Gastroesophageal sphincter (tissue), 4 donors: ENCODE results near the gene CAPG. TPM values are rescaled to one million over a fixed set of nuclear protein-coding genes. Genes with fewer than 3 reads are reported as not detected.

ENCODE experiments used
- ATAC-seq: fragments of 150-250 bp; one replicate; pipeline ENCODE4 v1.9.1; 2016; ENCODE audit warnings: mild to moderate bottlenecking, moderate library complexity
- H3K27ac ChIP-seq, 4 donors: fragments of 200-600 bp; sonication (generic) in 3 of 4; 1 replicate in 3 of 4; 2 replicates in 1 of 4; pipeline ENCODE4 v1.5.1; 2016 to 2019
- H3K27me3 ChIP-seq: fragments of 200-600 bp; sonication (generic); one replicate; pipeline ENCODE4 v1.5.1; 2019
- H3K36me3 ChIP-seq, 2 donors: fragments of 200-600 bp; sonication (generic); one replicate each; pipeline ENCODE4 v1.5.1; 2019; ENCODE audit warnings: control low read depth in 1 of 2
- H3K4me1 ChIP-seq, 3 donors: fragments of 200-600 bp; sonication (generic); 1 replicate in 2 of 3; 2 replicates in 1 of 3; pipeline ENCODE4 v1.5.1; 2016 to 2019; ENCODE audit warnings: control low read depth in 2 of 3
- H3K4me3 ChIP-seq, 2 donors: fragments of 200-600 bp; sonication (generic); one replicate each; pipeline ENCODE4 v1.5.1; 2019; ENCODE audit warnings: mild to moderate bottlenecking in 1 of 2, moderate library complexity in 1 of 2
- H3K9me3 ChIP-seq, 3 donors: fragments of 200-600 bp; sonication (generic); one replicate each; pipeline ENCODE4 v1.5.1; 2017 to 2019; ENCODE audit warnings: control low read depth in 2 of 3
- EP300 ChIP-seq: sonication (generic); formaldehyde crosslinking; IDR thresholded peaks from one replicate; pipeline ENCODE4 v1.6.1; 2017; ENCODE audit warnings: antibody characterized with exemption, mild to moderate bottlenecking
- POLR2A ChIP-seq, 2 donors: fragments of 450-650 bp; IDR thresholded peaks; one replicate each; pipeline ENCODE4 v1.6.1; 2017; ENCODE audit warnings: antibody characterized with exemption in 2 of 2, mild to moderate bottlenecking in 2 of 2, moderate library complexity in 1 of 2
- POLR2AphosphoS5 ChIP-seq: sonication (generic); formaldehyde crosslinking; IDR thresholded peaks from one replicate; pipeline ENCODE4 v1.6.1; 2017; ENCODE audit warnings: antibody characterized with exemption
- WGBS, 2 donors: methylation state at CpG; one replicate each; pipeline ENCODE4 v1.1.5; 2018; ENCODE audit warnings: low coverage in 1 of 2; 5-methylcytosine and 5-hydroxymethylcytosine counted together
- small RNA-seq, 4 donors: library from RNA; depleted of rRNA; stranded (forward); fragments of <200 nt; gene quantifications; one replicate each; pipeline ENCODE3, GENCODE V24; 2016
- total RNA-seq, 4 donors: library from RNA; depleted of rRNA; stranded (reverse); fragments of >200 nt; gene quantifications; one replicate each; pipeline ENCODE4 v1.1.0, GENCODE V29; 2016
- TF ChIP-seq, protein P1 (sequence below), 4 experiments: fragments of 200-600 bp in 2 of 4; fragments of 450-650 bp in 2 of 4; sonication (generic) in 1 of 4; IDR thresholded peaks; one replicate each; pipeline ENCODE4 v1.5.1; 2017 to 2019; ENCODE audit warnings: antibody characterized with exemption in 4 of 4, mild to moderate bottlenecking in 2 of 4, moderate library complexity in 2 of 4

The CAPG gene
- total RNA-seq, 4 donors from 2014 or later = 42.2 to 69.2 (median 60.2) TPM

GRCh38 chr2:85355073-85355410, 55.1 kb downstream of the CAPG start:
- H3K27me3 ChIP-seq = no peaks in the 10 kb centered on the region
- H3K4me1 ChIP-seq = peaks cover 0 to 73% (median 9%) of the 10 kb centered on the region in 3 donors
- no peaks in the 10 kb centered on the region for H3K9me3 ChIP-seq
- H3K36me3 ChIP-seq = peaks cover 0 to 61% of the 10 kb centered on the region in 2 donors
- TF ChIP-seq POLR2A (IDR thresholded peaks at IDR 0.05) (no peak), POLR2AphosphoS5 (no peak), EP300 (no peak)
- TF ChIP-seq, protein P1, sequence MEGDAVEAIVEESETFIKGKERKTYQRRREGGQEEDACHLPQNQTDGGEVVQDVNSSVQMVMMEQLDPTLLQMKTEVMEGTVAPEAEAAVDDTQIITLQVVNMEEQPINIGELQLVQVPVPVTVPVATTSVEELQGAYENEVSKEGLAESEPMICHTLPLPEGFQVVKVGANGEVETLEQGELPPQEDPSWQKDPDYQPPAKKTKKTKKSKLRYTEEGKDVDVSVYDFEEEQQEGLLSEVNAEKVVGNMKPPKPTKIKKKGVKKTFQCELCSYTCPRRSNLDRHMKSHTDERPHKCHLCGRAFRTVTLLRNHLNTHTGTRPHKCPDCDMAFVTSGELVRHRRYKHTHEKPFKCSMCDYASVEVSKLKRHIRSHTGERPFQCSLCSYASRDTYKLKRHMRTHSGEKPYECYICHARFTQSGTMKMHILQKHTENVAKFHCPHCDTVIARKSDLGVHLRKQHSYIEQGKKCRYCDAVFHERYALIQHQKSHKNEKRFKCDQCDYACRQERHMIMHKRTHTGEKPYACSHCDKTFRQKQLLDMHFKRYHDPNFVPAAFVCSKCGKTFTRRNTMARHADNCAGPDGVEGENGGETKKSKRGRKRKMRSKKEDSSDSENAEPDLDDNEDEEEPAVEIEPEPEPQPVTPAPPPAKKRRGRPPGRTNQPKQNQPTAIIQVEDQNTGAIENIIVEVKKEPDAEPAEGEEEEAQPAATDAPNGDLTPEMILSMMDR (IDR thresholded peaks at IDR 0.05) = no peak
- no CpG with 5 or more reads among the region's 10 CpGs for WGBS, 2 donors
- H3K27ac ChIP-seq = peak overlapping the region; percentile 63 to 89 (median 84)
- peak overlapping the region; percentile 73 to 88 for H3K4me3 ChIP-seq
- ATAC-seq = no peak

- no peaks in the 10 kb centered on the region for H3K9me3 ChIP-seq
- 0% methylated on average over 4 to 17 of the region's 42 CpGs for WGBS, 2 donors
- H3K4me1 ChIP-seq = peaks cover 0 to 72% (median 9%) of the 10 kb centered on the region in 3 donors
- H3K27me3 ChIP-seq = no peaks in the 10 kb centered on the region
- peak; percentile 99 for ATAC-seq
- H3K4me3 ChIP-seq = peak within 1 kb of the TSS; percentile 73 to 88
- peak within 1 kb of the TSS; percentile 63 to 89 (median 84) for H3K27ac ChIP-seq
- TF ChIP-seq, protein P1 (IDR thresholded peaks at IDR 0.05) = no peak
- peak; percentile 92 for TF ChIP-seq POLR2AphosphoS5
- TF ChIP-seq EP300 = no peak
- TF ChIP-seq POLR2A (IDR thresholded peaks at IDR 0.05) = peak; percentile 85 to 89
- peaks cover 0 to 61% of the 10 kb centered on the region in 2 donors for H3K36me3 ChIP-seq
Measured at GRCh38 chr2:85354286-85355072, 55.7 kb downstream of the CAPG start, which contains the start of the genes ELMOD3 and RETSAT. Gene ELMOD3 (plus strand): TSS chr2:85354769. CDS start chr2:85357199, 2,430 bp downstream. Gene RETSAT (minus strand): TSS chr2:85354528. CDS start chr2:85354507, 21 bp downstream.

GRCh38 chr2:85353876-85354285, 56.3 kb downstream of the CAPG start:
- TF ChIP-seq EP300 = no peak
- TF ChIP-seq POLR2A (IDR thresholded peaks at IDR 0.05) = no peak
- TF ChIP-seq, protein P1 (IDR thresholded peaks at IDR 0.05) = no peak
- no peak for TF ChIP-seq POLR2AphosphoS5
- H3K9me3 ChIP-seq = no peaks in the 10 kb centered on the region
- no peaks in the 10 kb centered on the region for H3K27me3 ChIP-seq
- WGBS, 2 donors = 5 to 8% methylated on average over 11 of the region's 16 CpGs
- peaks cover 0 to 61% of the 10 kb centered on the region in 2 donors for H3K36me3 ChIP-seq
- H3K27ac ChIP-seq = peak overlapping the region; percentile 19 to 89 (median 84)
- ATAC-seq = peak; percentile 35
- peak overlapping the region; percentile 73 to 88 for H3K4me3 ChIP-seq
- peaks cover 0 to 66% (median 9%) of the 10 kb centered on the region in 3 donors for H3K4me1 ChIP-seq

GRCh38 chr2:85347599-85347998, 62.6 kb downstream of the CAPG start:
- Histone ChIP-seq H3K4me1 (peaks cover 0 to 12% (median 0%) of the 10 kb centered on the region in 3 donors), H3K4me3 (no peak overlapping the region), H3K27ac (no peak overlapping the region), H3K27me3 (no peaks in the 10 kb centered on the region), H3K9me3 (no peaks in the 10 kb centered on the region), H3K36me3 (peaks cover 0 to 93% of the 10 kb centered on the region in 2 donors)
- 64 to 92% methylated on average over 1 to 3 of the region's 3 CpGs for WGBS, 2 donors
- ATAC-seq = no peak
- no peak for TF ChIP-seq POLR2A (IDR thresholded peaks at IDR 0.05)
- TF ChIP-seq, protein P1 (IDR thresholded peaks at IDR 0.05) = no peak
- no peak for TF ChIP-seq EP300
- TF ChIP-seq POLR2AphosphoS5 = no peak

Small RNA genes within 50 kb of the gene (small RNA-seq; reads per million reads assigned to genes)
- gene AC062037.1 (0 reads per million in 4 donors), gene AC062037.2 (0 reads per million in 4 donors), gene RF00019 (0 reads per million in 4 donors), gene RN7SL113P (0 reads per million in 4 donors), gene RN7SL251P (0 reads per million in 4 donors)

Other genes with a start within 250 kb of the CAPG start
- 100 to 1,000 TPM; 115 to 153 (median 124) TPM for gene TGOLN2, start 82.4 kb downstream of the CAPG start, total RNA-seq
- gene RETSAT, start 55.8 kb downstream of the CAPG start, total RNA-seq = 10 to 100 TPM; 29.5 to 61.8 (median 44.9) TPM
- 10 to 100 TPM; 12.4 to 25.8 (median 18.0) TPM for gene ELMOD3, start 55.6 kb downstream of the CAPG start, total RNA-seq
- gene SH2D6, start 8.3 kb upstream of the CAPG start, total RNA-seq = not detected
- 100 to 1,000 TPM in 2 of 4 donors, 10 to 100 TPM in 2; 68.5 to 295 (median 130) TPM for gene MAT2A, start 128.8 kb upstream of the CAPG start, total RNA-seq
- gene GGCX, start 151.1 kb upstream of the CAPG start, total RNA-seq = 10 to 100 TPM; 16.2 to 29.3 (median 24.3) TPM
- gene VAMP8, start 167.2 kb upstream of the CAPG start, total RNA-seq = 10 to 100 TPM in 2 of 4 donors, 1 to 10 TPM in 1, not detected in 1; 4.9 to 30.5 (median 13.6) TPM
- 10 to 100 TPM; 37.6 to 56.5 (median 51.2) TPM for gene VAMP5, start 174.1 kb upstream of the CAPG start, total RNA-seq
- 100 to 1,000 TPM; 113 to 174 (median 148) TPM for gene RNF181, start 185.4 kb upstream of the CAPG start, total RNA-seq
- gene TMEM150A, start 192.3 kb upstream of the CAPG start, total RNA-seq = 10 to 100 TPM; 17.6 to 26.9 (median 19.9) TPM
- gene C2orf68, start 201.7 kb upstream of the CAPG start, total RNA-seq = 10 to 100 TPM; 12.3 to 21.0 (median 19.8) TPM
- 10 to 100 TPM; 41.7 to 82.2 (median 56.7) TPM for gene USP39, start 205.8 kb upstream of the CAPG start, total RNA-seq